ENCODE measurements around the gene FSTL5. TPM values are rescaled to one million over a fixed set of nuclear protein-coding genes. Genes with fewer than 3 reads are reported as not detected.

The FSTL5 gene
- total and polyA plus RNA-seq, 5 donors: 0.02 TPM; not detected in 4

DNA sequence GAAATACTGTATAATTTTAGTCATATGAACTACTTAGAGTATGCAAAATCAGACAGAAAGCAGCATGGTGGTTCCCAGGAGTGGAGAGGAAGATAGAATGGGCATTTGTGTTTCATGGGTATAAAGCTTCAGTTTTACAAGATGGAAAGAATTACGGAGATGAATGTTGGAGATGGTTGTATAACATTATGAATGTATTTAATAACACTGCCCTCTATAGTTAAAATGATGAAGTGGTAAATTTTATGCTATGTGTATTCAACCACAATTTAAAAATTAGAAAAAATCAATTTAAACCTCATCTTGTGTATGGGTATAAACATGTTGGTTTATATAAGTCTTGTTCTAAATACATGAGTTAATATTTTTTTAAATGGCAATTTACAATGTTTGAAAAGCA is 521.1 kb downstream of the FSTL5 start:
- H3K27ac ChIP-seq (ENCODE audit: low read length): no peak overlapping the region
- no peaks in the 10 kb centered on the region for H3K27me3 ChIP-seq (ENCODE audit: control insufficient read depth, insufficient read depth)
- intact Hi-C loops (cut with DNase I): no loop called here
- H3K4me3 ChIP-seq (ENCODE audit: low read length): no peak overlapping the region
- no peaks in the 10 kb centered on the region for H3K9me3 ChIP-seq (ENCODE audit: control insufficient read depth, low read length)
- DNase-seq (no peak), ATAC-seq (no peak)
- no peaks in the 10 kb centered on the region for H3K4me1 ChIP-seq (ENCODE audit: control insufficient read depth, insufficient read depth, low read length)
- WGBS: 35% methylated on average over 1 of the region's 1 CpG

DNA sequence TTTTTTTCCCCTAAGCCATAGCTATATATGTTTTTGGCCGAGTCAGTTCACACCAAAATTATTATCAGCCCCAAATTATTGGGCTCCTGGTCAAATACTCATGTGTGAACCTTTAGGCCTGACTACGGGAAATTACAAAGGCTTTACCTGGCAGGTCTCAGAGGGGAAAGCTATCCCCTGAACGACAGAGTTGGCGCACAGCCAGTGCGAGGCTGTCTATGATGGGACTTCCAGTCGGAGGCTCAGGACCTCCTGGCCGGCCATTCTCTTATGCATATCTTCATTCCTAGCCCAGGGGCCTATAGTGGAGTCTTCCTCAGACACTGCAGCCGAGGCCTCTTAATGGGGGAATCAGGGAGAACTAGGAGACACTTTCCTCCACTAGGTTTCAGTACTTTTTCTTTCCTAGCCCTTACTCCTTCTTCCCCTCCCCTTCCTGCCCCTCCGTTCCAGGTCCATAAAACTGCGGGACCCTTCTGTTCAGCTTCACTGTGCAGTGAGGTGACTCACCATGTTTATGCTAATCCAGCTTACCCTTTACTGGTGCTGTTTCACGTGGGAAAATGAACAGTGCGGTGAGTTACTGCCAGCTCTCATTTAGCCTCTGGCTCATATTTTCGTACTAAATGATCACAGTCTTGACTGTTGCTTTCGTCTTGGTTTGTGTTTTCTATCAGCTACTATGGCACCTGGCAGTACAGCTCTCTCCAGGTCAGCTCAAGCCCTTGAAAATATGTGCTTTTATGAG is 533.9 kb downstream of the FSTL5 start:
- Histone ChIP-seq H3K9me3 (ENCODE audit: control insufficient read depth, low read length) (no peaks in the 10 kb centered on the region), H3K27me3 (ENCODE audit: control insufficient read depth, insufficient read depth) (no peaks in the 10 kb centered on the region), H3K4me3 (ENCODE audit: low read length) (no peak overlapping the region), H3K27ac (ENCODE audit: low read length) (no peak overlapping the region), H3K4me1 (ENCODE audit: control insufficient read depth, insufficient read depth, low read length) (no peaks in the 10 kb centered on the region)
- DNase-seq (peak in 1 of 3 donors; percentile 37), ATAC-seq (no peak)
- 83% methylated on average over 14 of the region's 14 CpGs for WGBS
- intact Hi-C loops (cut with DNase I): no loop called here

DNA sequence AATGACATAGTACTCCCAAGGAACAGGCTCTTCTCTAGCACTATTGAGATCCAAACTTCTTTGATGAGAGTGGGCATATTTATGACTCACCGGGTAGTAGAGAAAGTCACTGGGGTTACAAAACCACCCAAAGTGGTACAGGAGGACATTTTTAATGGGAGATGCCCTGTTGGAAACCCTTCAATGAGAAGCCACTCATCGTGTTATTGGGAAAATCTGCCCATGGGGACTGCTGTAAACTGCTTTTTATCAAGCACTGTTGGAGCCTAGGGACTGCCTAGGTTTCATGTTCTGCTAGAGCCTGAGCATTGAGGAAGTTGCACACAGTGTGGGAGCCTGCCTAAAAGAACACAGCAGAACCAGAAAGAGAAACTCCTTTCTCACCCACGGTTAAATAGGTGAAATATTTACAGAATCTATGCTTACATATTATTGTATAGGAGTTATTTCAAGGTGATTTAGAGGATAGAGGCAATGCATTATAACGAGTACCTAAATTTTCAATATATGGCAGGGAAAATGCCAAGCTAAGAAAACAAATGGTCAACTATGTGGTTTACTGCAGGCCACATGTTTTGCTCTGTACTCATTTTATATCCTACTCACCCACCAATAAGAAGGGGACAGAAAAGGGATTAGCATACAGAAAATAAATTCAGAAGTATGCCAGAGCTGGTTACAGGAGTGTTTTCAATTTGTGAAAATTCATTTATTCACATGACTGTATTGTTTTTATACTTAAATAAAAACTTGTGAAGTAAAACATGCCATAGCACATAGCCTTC is 559.1 kb downstream of the FSTL5 start:
- no peak overlapping the region for H3K4me3 ChIP-seq (ENCODE audit: low read length)
- H3K27me3 ChIP-seq (ENCODE audit: control insufficient read depth, insufficient read depth): no peaks in the 10 kb centered on the region
- WGBS: 70% methylated on average over 4 of the region's 4 CpGs
- no peaks in the 10 kb centered on the region for H3K9me3 ChIP-seq (ENCODE audit: control insufficient read depth, low read length)
- no peak overlapping the region for H3K27ac ChIP-seq (ENCODE audit: low read length)
- DNase-seq: no peak
- intact Hi-C loops (cut with DNase I): no loop called here
- no peak for ATAC-seq
- H3K4me1 ChIP-seq (ENCODE audit: control insufficient read depth, insufficient read depth, low read length): no peaks in the 10 kb centered on the region

DNA sequence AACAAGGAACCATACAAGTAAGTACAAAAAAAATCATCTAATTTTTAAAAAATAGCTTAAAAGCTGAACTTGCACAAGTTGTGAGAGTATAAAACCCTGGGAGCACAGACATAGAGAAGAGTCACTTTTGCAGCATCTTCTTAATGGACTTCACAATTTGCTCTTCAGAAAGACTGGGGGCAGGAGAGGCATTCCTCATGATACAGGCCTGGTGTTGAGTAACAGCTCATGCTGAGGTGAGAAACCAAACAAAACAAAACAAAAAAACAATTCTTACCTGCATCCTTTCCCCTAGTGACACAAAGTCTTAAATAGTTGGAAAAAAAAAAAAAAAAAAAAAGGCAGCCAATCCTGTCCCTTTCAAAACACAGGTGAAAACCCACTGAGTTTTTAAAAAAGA is 562.8 kb downstream of the FSTL5 start:
- ATAC-seq (no peak), DNase-seq (no peak)
- Histone ChIP-seq H3K4me1 (ENCODE audit: control insufficient read depth, insufficient read depth, low read length) (no peaks in the 10 kb centered on the region), H3K27me3 (ENCODE audit: control insufficient read depth, insufficient read depth) (no peaks in the 10 kb centered on the region), H3K9me3 (ENCODE audit: control insufficient read depth, low read length) (no peaks in the 10 kb centered on the region), H3K4me3 (ENCODE audit: low read length) (no peak overlapping the region), H3K27ac (ENCODE audit: low read length) (no peak overlapping the region)
- intact Hi-C loops (cut with DNase I): no loop called here

DNA sequence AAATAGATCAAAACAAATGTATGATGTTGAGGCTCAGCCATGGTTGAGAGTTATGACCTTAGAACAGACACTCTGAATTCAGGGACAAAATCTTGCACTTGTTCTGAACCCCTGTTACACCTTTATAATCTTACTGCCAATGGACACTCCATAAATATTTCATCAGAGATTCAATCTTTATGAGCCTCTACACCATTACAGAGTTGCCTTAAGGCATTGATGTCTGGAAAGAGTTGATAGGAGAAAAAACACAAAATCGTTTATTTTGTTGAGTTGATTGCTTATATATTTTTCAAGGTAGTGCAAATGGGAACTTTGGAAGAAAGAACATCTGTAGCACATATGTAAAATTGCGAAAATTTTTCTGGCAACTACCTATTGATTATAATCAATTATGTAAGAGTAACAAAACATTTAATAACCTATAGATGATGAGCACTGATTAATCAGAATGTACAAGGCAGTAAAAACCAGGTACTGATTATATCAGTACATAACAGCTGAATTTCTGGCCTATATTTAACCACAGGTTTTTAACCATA is 568.5 kb downstream of the FSTL5 start:
- WGBS: 79% methylated on average over 2 of the region's 2 CpGs
- intact Hi-C loops (cut with DNase I): no loop called here
- ATAC-seq (no peak), DNase-seq (no peak)
- Histone ChIP-seq H3K4me1 (ENCODE audit: control insufficient read depth, insufficient read depth, low read length) (no peaks in the 10 kb centered on the region), H3K4me3 (ENCODE audit: low read length) (no peak overlapping the region), H3K27ac (ENCODE audit: low read length) (no peak overlapping the region), H3K9me3 (ENCODE audit: control insufficient read depth, low read length) (no peaks in the 10 kb centered on the region), H3K27me3 (ENCODE audit: control insufficient read depth, insufficient read depth) (no peaks in the 10 kb centered on the region)

DNA sequence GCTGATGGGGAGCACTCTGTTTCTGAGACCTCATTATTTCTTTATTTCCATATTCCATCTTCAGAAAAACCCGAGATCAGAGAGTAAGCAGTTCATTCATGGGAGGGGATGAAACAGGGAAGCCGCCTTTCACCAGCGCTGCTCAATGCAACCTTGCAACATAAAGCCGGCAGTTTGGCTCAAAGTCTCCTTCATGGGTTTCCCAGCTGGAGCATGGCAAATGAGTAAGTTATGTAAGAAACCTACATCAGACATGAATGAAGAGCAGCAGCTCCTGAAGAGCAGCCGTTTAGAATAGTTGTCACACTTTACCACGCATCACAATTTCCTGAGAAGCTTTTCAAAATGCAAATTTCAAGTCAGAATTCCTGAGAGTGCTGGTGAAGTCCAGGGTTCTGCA is 578.8 kb downstream of the FSTL5 start:
- no peak overlapping the region for H3K27ac ChIP-seq (ENCODE audit: low read length)
- no peaks in the 10 kb centered on the region for H3K27me3 ChIP-seq (ENCODE audit: control insufficient read depth, insufficient read depth)
- no peaks in the 10 kb centered on the region for H3K9me3 ChIP-seq (ENCODE audit: control insufficient read depth, low read length)
- 68% methylated on average over 6 of the region's 6 CpGs for WGBS
- DNase-seq (no peak), ATAC-seq (no peak)
- no peak overlapping the region for H3K4me3 ChIP-seq (ENCODE audit: low read length)
- H3K4me1 ChIP-seq (ENCODE audit: control insufficient read depth, insufficient read depth, low read length): no peaks in the 10 kb centered on the region
- intact Hi-C loops (cut with DNase I): no loop called here

DNA sequence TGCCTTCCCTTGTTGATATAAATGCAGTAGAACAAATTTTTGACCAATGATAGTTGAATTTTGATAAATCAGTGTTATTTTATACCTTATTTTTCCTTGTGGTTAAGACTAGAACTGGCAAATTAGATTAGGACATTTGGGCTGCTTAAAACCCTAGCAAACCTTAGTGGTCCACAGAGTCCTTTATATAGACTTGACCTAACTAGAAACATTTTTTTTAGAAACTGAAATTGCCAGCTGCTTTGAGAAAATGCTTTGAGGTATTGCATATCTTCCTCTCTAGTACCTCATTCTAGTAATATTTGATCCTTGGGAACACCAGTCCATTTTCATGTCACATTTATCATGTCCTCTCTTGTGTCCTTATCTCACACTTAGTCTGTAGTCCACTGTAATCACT is 580.3 kb downstream of the FSTL5 start:
- no peaks in the 10 kb centered on the region for H3K27me3 ChIP-seq (ENCODE audit: control insufficient read depth, insufficient read depth)
- no peaks in the 10 kb centered on the region for H3K4me1 ChIP-seq (ENCODE audit: control insufficient read depth, insufficient read depth, low read length)
- no peak overlapping the region for H3K27ac ChIP-seq (ENCODE audit: low read length)
- no peak overlapping the region for H3K4me3 ChIP-seq (ENCODE audit: low read length)
- no peaks in the 10 kb centered on the region for H3K9me3 ChIP-seq (ENCODE audit: control insufficient read depth, low read length)
- intact Hi-C loops (cut with DNase I): no loop called here
- DNase-seq (no peak), ATAC-seq (no peak)

DNA sequence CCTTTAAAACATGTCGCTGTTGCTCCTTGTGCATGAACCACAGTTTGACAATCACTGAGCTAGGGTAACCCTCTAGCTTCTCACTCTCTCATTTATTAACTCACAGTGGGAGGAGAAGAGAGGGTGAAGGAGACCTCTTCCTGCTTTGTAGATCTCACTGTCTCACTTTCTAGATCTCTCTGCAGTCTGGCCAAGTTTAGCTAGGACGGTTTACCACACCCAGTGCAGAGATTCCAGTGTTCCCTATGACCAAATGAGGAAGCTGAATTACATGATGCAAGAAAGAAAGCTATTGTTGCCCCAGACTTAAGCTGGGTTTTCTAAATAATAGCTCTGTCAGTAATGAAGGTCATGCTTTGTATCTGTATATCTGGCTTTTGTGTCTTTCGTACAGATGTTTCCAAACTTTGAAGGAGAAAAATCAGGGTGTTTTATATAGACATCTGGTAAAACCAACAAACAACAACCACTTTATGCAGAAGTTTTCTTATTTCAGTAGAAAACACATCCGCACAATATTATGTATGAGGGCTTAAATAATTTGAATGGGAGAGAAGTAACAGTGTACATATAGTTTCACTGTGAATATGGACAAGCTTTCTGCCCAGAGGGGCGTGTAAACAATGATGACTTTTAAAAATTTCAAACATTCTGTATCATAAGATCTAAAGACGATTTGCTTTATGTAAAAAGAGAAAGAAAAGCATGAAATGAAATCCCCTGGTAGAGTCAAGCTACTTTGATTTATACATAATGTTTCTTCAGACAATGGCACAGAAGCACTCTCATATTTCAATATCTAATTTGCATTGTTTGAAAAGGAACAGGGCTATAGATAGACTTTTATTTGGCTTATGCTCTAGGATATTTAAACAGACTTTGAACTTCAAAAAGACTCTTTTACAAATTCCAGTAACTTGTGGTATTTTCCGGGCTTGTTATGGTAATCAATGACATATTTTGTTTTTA is 582.3 kb downstream of the FSTL5 start:
- Histone ChIP-seq H3K4me1 (ENCODE audit: control insufficient read depth, insufficient read depth, low read length) (no peaks in the 10 kb centered on the region), H3K9me3 (ENCODE audit: control insufficient read depth, low read length) (no peaks in the 10 kb centered on the region), H3K27me3 (ENCODE audit: control insufficient read depth, insufficient read depth) (no peaks in the 10 kb centered on the region), H3K27ac (ENCODE audit: low read length) (no peak overlapping the region), H3K4me3 (ENCODE audit: low read length) (no peak overlapping the region)
- intact Hi-C loops (cut with DNase I): no loop called here
- ATAC-seq: peak; percentile 44 to 61
- 74% methylated on average over 7 of the region's 7 CpGs for WGBS
- no peak for DNase-seq

DNA sequence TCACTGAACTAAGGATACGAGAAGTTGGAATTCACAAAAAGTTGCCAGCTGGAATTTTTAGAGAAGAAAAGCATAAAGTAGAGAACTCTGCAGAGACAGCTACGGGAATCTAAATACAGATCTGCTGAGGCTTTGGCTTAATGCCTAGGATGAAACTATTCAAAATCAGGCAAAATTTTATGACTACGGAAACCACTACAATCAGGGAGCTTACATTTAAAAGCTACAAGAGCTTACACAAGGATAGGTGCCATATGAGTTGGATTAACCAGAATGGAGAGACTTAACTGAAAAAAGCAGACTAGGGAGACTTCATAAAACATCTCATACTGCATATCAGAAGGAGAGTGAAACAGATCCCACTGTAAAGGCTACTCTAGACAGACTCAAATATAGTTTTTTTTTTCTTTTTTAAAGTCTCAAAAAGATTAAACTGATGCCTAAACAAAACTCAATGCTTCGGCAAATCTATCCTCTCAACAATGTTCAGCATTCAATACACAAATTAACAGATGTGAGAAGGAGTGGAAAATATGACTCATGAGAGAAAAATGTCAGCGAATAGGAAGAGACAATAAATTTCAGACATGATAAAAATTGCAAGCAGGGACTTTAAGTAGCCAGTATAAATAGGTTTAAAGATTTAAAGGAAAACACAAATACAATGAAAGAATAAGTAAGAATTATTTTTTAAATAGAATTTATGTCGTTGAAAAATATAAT is 586.1 kb downstream of the FSTL5 start:
- no peak for ATAC-seq
- Histone ChIP-seq H3K27ac (ENCODE audit: low read length) (no peak overlapping the region), H3K27me3 (ENCODE audit: control insufficient read depth, insufficient read depth) (no peaks in the 10 kb centered on the region), H3K9me3 (ENCODE audit: control insufficient read depth, low read length) (no peaks in the 10 kb centered on the region), H3K4me3 (ENCODE audit: low read length) (no peak overlapping the region), H3K4me1 (ENCODE audit: control insufficient read depth, insufficient read depth, low read length) (no peaks in the 10 kb centered on the region)
- WGBS: 38% methylated on average over 6 of the region's 6 CpGs
- intact Hi-C loops (cut with DNase I): no loop called here
- DNase-seq: no peak

DNA sequence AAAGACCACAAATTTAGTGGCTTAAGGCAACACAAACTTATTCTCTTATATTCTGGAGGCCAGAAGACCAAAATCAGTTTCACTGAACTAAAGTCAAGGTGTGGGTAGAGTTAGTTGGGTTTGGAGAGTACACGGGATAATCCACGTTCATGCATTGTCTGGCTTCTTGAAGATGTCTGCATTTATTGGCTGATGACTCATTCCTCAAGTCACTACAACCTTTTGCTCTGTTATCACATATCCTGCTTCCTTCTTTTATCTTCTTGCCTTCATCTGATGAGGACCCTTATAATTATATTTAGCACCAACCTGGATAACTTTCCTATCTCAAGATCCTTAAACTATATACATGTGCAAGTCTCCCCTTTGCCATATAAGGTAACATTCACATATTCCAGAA is 590.0 kb downstream of the FSTL5 start:
- DNase-seq (no peak), ATAC-seq (no peak)
- no peak overlapping the region for H3K27ac ChIP-seq (ENCODE audit: low read length)
- H3K27me3 ChIP-seq (ENCODE audit: control insufficient read depth, insufficient read depth): no peaks in the 10 kb centered on the region
- H3K4me1 ChIP-seq (ENCODE audit: control insufficient read depth, insufficient read depth, low read length): no peaks in the 10 kb centered on the region
- no peaks in the 10 kb centered on the region for H3K9me3 ChIP-seq (ENCODE audit: control insufficient read depth, low read length)
- whole genome bisulfite sequencing: 75% methylated on average over 2 of the region's 2 CpGs
- no peak overlapping the region for H3K4me3 ChIP-seq (ENCODE audit: low read length)
- intact Hi-C loops (cut with DNase I): no loop called here

All from right cardiac atrium (tissue), 5 donors.